ENCODE measurements around the gene PPIL1. TPM values are rescaled to one million over a fixed set of nuclear protein-coding genes. Genes with fewer than 3 reads are reported as not detected.

Gene PPIL1
- total and polyA plus RNA-seq, 2 of the 13 experiments (the other 11 are each of a cell fraction or from before 2014, with no cell fraction given): 74.2 to 144 TPM

DNA sequence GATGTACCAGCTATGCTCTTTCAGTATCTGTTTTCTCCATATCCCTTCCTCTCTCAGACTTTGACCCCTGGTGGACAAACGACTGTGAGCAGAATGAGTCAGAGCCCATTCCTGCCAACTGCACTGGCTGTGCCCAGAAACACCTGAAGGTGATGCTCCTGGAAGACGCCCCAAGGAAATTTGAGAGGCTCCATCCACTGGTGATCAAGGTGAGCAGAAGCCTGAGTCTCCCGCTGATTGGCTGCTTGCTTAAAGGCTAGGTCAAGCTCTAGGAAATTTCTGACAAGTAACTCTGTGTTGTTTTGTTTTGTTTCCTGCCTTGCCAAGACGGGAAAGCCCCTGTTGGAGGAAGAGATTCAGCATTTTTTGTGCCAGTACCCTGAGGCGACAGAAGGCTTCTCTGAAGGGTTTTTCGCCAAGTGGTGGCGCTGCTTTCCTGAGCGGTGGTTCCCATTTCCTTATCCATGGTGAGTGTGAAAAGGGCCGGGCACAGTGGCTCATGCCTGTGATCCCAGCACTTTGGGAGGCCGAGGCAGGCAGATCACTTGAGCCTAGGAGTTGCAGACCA is 39.7 kb upstream of the PPIL1 start (continued):
- no peak for TF ChIP-seq ARID4A (CRISPR knock-in tag; IDR thresholded peaks at IDR 0.05; ENCODE audit: borderline replicate concordance)
- TF ChIP-seq HNF4G (IDR thresholded peaks at IDR 0.05; ENCODE audit: borderline replicate concordance, low read depth, low read length): peak; percentile 60; the same call in 1 of the 2 replicates
- TF ChIP-seq HNF4G (CRISPR knock-in tag; IDR thresholded peaks at IDR 0.05; ENCODE audit: borderline replicate concordance, low read depth): no peak
- no peak for TF ChIP-seq SRY (CRISPR knock-in tag; IDR thresholded peaks at IDR 0.05)
- 0 out of 2 replicates have a peak, but pooled peaks have one; percentile 27 for TF ChIP-seq ZBED4 (CRISPR knock-in tag; IDR thresholded peaks at IDR 0.05; ENCODE audit: borderline replicate concordance)
- no peak for TF ChIP-seq PTBP1 (IDR thresholded peaks at IDR 0.05; ENCODE audit: low read depth, low read length, poor library complexity, severe bottlenecking)
- TF ChIP-seq ZNF773 (CRISPR knock-in tag; IDR thresholded peaks at IDR 0.05; ENCODE audit: borderline replicate concordance): no peak
- TF ChIP-seq ZNF557 (CRISPR knock-in tag; IDR thresholded peaks at IDR 0.05): no peak
- TF ChIP-seq, protein P1, sequence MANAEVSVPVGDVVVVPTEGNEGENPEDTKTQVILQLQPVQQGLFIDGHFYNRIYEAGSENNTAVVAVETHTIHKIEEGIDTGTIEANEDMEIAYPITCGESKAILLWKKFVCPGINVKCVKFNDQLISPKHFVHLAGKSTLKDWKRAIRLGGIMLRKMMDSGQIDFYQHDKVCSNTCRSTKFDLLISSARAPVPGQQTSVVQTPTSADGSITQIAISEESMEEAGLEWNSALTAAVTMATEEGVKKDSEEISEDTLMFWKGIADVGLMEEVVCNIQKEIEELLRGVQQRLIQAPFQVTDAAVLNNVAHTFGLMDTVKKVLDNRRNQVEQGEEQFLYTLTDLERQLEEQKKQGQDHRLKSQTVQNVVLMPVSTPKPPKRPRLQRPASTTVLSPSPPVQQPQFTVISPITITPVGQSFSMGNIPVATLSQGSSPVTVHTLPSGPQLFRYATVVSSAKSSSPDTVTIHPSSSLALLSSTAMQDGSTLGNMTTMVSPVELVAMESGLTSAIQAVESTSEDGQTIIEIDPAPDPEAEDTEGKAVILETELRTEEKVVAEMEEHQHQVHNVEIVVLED (CRISPR knock-in tag; IDR thresholded peaks at IDR 0.05; ENCODE audit: borderline replicate concordance): no peak
- no peak for TF ChIP-seq ZNF512B (CRISPR knock-in tag; IDR thresholded peaks at IDR 0.05; ENCODE audit: borderline replicate concordance)
- no peak for TF ChIP-seq ZSCAN30 (CRISPR knock-in tag; IDR thresholded peaks at IDR 0.05)
- TF ChIP-seq ZBTB34 (CRISPR knock-in tag; IDR thresholded peaks at IDR 0.05): no peak
- TF ChIP-seq MLX (CRISPR knock-in tag; IDR thresholded peaks at IDR 0.05): no peak

Data from HepG2 (cell line).